Peyer's patch (tissue), 4 donors: Measurements from ENCODE around the gene MPV17L2.

Experiments
- CTCF ChIP-seq, 6 experiments: fragments of 450-650 bp in 4 of 6; fragments of 200-600 bp in 2 of 6; sonication (generic) in 1 of 6; IDR thresholded peaks; one replicate each; pipeline ENCODE4 v1.5.1; 2017 to 2019; ENCODE audit warnings: antibody characterized with exemption in 6 of 6, mild to moderate bottlenecking in 3 of 6, moderate library complexity in 1 of 6
- POLR2A ChIP-seq, 2 donors: fragments of 450-650 bp; IDR thresholded peaks; one replicate each; pipeline ENCODE4 v1.5.1; 2017; ENCODE audit warnings: antibody characterized with exemption in 2 of 2, mild to moderate bottlenecking in 2 of 2, moderate library complexity in 2 of 2

GRCh38 chr19:18183529-18183928 is 9.5 kb upstream of the MPV17L2 start:
- TF ChIP-seq POLR2A (IDR thresholded peaks at IDR 0.05) = no peak
- no peak for TF ChIP-seq CTCF (IDR thresholded peaks at IDR 0.05)
